ENCODE measurements around the gene SCN5A. TPM values are rescaled to one million over a fixed set of nuclear protein-coding genes. Genes with fewer than 3 reads are reported as not detected.

The SCN5A gene
- polyA plus RNA-seq, 1 donor (not counting 4 experiments of a cell fraction or from before 2014, with no cell fraction given), result 0.26 TPM

GRCh38 chr3:38646062-38646461, 3.4 kb downstream of the SCN5A start:
- Histone ChIP-seq H3K27ac (ENCODE audit: control insufficient read depth, insufficient read depth, low read length) (no peak overlapping the region), H3K9me1 (ENCODE audit: control insufficient read depth, extremely low read depth, insufficient read depth, low read length) (no peaks in the 10 kb centered on the region), H3K79me2 (ENCODE audit: control insufficient read depth, insufficient read depth, low read length) (no peaks in the 10 kb centered on the region), H3K27me3 (ENCODE audit: control insufficient read depth, extremely low read depth, insufficient read depth, low read length) (peaks cover 42% of the 10 kb centered on the region), H4K20me1 (ENCODE audit: control insufficient read depth, extremely low read depth, insufficient read depth, low read length) (no peaks in the 10 kb centered on the region), H3K4me3 (ENCODE audit: control insufficient read depth in 2 of 3, extremely low read depth in 1 of 3, insufficient read depth in 2 of 3, low read depth in 1 of 3, low read length in 3 of 3) (no peak overlapping the region), H3K4me1 (ENCODE audit: control insufficient read depth, extremely low read depth, insufficient read depth, low read length) (peaks cover 3% of the 10 kb centered on the region), H3K4me2 (ENCODE audit: control insufficient read depth, extremely low read depth, insufficient read depth, low read depth, low read length) (no peak overlapping the region), H3K9me3 (ENCODE audit: control insufficient read depth, low read depth, low read length) (no peaks in the 10 kb centered on the region), H3K9ac (ENCODE audit: control insufficient read depth, extremely low read depth, insufficient read depth, low read length) (no peak overlapping the region), H3K36me3 (ENCODE audit: control insufficient read depth in 2 of 2, extremely low read depth in 1 of 2, insufficient read depth in 2 of 2, low read length in 2 of 2) (no peaks in the 10 kb centered on the region), H2AFZ (ENCODE audit: control insufficient read depth, low read length) (no peak overlapping the region)
- FAIRE-seq (no peak), DNase-seq (ENCODE audit: low read depth, low spot score) (no peak)
- dilution Hi-C loops (cut with MboI; ENCODE audit: extremely low pct_ligation_motif_present, low sequenced_read_pairs), result no loop called here
- no peak for TF ChIP-seq EZH2 (IDR thresholded peaks at IDR 0.05; ENCODE audit: low read length)
- no peak for TF ChIP-seq CTCF (optimal IDR thresholded peaks at IDR 0.05 in 1 of 3, IDR thresholded peaks at IDR 0.05 in 1 of 3, conservative IDR thresholded peaks at IDR 0.05 in 1 of 3; ENCODE audit: extremely low read depth in 1 of 3, insufficient read depth in 2 of 3, low read length in 3 of 3)

DNA sequence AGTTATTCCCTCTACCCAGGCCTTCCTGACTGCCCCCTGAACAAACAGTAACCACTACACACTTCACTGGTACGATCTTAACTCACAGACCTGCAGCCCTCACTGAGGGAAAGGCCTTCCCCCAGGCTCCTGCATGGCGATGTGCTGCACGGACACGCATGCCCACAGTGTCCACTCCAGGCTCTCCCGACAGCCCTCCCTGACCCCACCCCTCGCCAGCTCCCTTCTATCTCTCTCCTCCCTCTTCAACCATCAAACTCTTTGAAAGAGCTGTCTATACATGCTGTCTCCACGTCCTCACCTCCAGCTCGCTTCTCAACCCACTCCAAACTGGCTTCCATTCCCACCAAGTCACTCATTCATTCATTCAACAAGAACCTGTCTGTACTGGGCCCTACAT, 3.9 kb downstream of the SCN5A start:
- Histone ChIP-seq H3K36me3 (ENCODE audit: control insufficient read depth in 2 of 2, extremely low read depth in 1 of 2, insufficient read depth in 2 of 2, low read length in 2 of 2) (no peaks in the 10 kb centered on the region), H3K4me3 (ENCODE audit: control insufficient read depth in 2 of 3, extremely low read depth in 1 of 3, insufficient read depth in 2 of 3, low read depth in 1 of 3, low read length in 3 of 3) (no peak overlapping the region), H2AFZ (ENCODE audit: control insufficient read depth, low read length) (no peak overlapping the region), H3K27me3 (ENCODE audit: control insufficient read depth, extremely low read depth, insufficient read depth, low read length) (peaks cover 42% of the 10 kb centered on the region), H3K9ac (ENCODE audit: control insufficient read depth, extremely low read depth, insufficient read depth, low read length) (no peak overlapping the region), H3K4me1 (ENCODE audit: control insufficient read depth, extremely low read depth, insufficient read depth, low read length) (peaks cover 3% of the 10 kb centered on the region), H4K20me1 (ENCODE audit: control insufficient read depth, extremely low read depth, insufficient read depth, low read length) (no peaks in the 10 kb centered on the region), H3K9me3 (ENCODE audit: control insufficient read depth, low read depth, low read length) (no peaks in the 10 kb centered on the region), H3K9me1 (ENCODE audit: control insufficient read depth, extremely low read depth, insufficient read depth, low read length) (no peaks in the 10 kb centered on the region), H3K79me2 (ENCODE audit: control insufficient read depth, insufficient read depth, low read length) (no peaks in the 10 kb centered on the region), H3K27ac (ENCODE audit: control insufficient read depth, insufficient read depth, low read length) (no peak overlapping the region), H3K4me2 (ENCODE audit: control insufficient read depth, extremely low read depth, insufficient read depth, low read depth, low read length) (no peak overlapping the region)
- dilution Hi-C loops (cut with MboI; ENCODE audit: extremely low pct_ligation_motif_present, low sequenced_read_pairs), result no loop called here
- no peak for DNase-seq (ENCODE audit: low read depth, low spot score)
- FAIRE-seq, result no peak
- no peak for TF ChIP-seq EZH2 (IDR thresholded peaks at IDR 0.05; ENCODE audit: low read length)
- no peak for TF ChIP-seq CTCF (optimal IDR thresholded peaks at IDR 0.05 in 1 of 3, IDR thresholded peaks at IDR 0.05 in 1 of 3, conservative IDR thresholded peaks at IDR 0.05 in 1 of 3; ENCODE audit: extremely low read depth in 1 of 3, insufficient read depth in 2 of 3, low read length in 3 of 3)
